ENCODE data around the gene CASQ1. TPM values are rescaled to one million over a fixed set of nuclear protein-coding genes. Genes with fewer than 3 reads are reported as not detected.

CASQ1 gene
- total and polyA plus RNA-seq, 2 of the 13 experiments (the other 11 are each of a cell fraction or from before 2014, with no cell fraction given), result 0.09 to 0.20 TPM

- WGBS (ENCODE audit: low lambda C conversion rate), result 47% methylated on average over 4 of the region's 4 CpGs
- TF ChIP-seq ZBTB8A (CRISPR knock-in tag; IDR thresholded peaks at IDR 0.05; ENCODE audit: borderline replicate concordance, low read depth), result no peak
- no peak for TF ChIP-seq ZNF282 (IDR thresholded peaks at IDR 0.05; ENCODE audit: partially characterized antibody)
- no peak for TF ChIP-seq YEATS4 (CRISPR knock-in tag; IDR thresholded peaks at IDR 0.05; ENCODE audit: borderline replicate concordance)
- no peak for TF ChIP-seq ZFP36L1 (CRISPR knock-in tag; IDR thresholded peaks at IDR 0.05)
- no peak for TF ChIP-seq NCOA2 (CRISPR knock-in tag; IDR thresholded peaks at IDR 0.05)
- TF ChIP-seq ZNF770 (CRISPR knock-in tag; IDR thresholded peaks at IDR 0.05), result no peak
- no peak for TF ChIP-seq RFX5 (IDR thresholded peaks at IDR 0.05; ENCODE audit: low read depth, low read length)
- TF ChIP-seq ZNF264 (CRISPR knock-in tag; IDR thresholded peaks at IDR 0.05), result no peak
- TF ChIP-seq SMAD9 (CRISPR knock-in tag; IDR thresholded peaks at IDR 0.05), result no peak
- TF ChIP-seq CBX1 (IDR thresholded peaks at IDR 0.05; ENCODE audit: low read depth), result no peak
- no peak for TF ChIP-seq DPF2 (CRISPR knock-in tag; IDR thresholded peaks at IDR 0.05; ENCODE audit: borderline replicate concordance, low read depth)
- no peak for TF ChIP-seq FOXP1 (IDR thresholded peaks at IDR 0.05)
- TF ChIP-seq FOXP1 (CRISPR knock-in tag; IDR thresholded peaks at IDR 0.05), result no peak
- no peak for TF ChIP-seq ZNF7 (CRISPR knock-in tag; IDR thresholded peaks at IDR 0.05)
- no peak for TF ChIP-seq PRDM4 (CRISPR knock-in tag; IDR thresholded peaks at IDR 0.05; ENCODE audit: borderline replicate concordance)
- TF ChIP-seq ZNF766 (CRISPR knock-in tag; IDR thresholded peaks at IDR 0.05; ENCODE audit: borderline replicate concordance), result no peak
- no peak for TF ChIP-seq ZFP41 (CRISPR knock-in tag; IDR thresholded peaks at IDR 0.05; ENCODE audit: borderline replicate concordance)
- no peak for TF ChIP-seq REST (IDR thresholded peaks at IDR 0.05; ENCODE audit: borderline replicate concordance in 1 of 2, low read depth in 1 of 2, low read length in 2 of 2)
- no peak for TF ChIP-seq NR2C2 (CRISPR knock-in tag; IDR thresholded peaks at IDR 0.05; ENCODE audit: borderline replicate concordance)
- TF ChIP-seq ZNF569 (CRISPR knock-in tag; IDR thresholded peaks at IDR 0.05; ENCODE audit: borderline replicate concordance), result no peak
- Histone ChIP-seq H4K20me1 (ENCODE audit: insufficient read depth, low read length) (no peaks in the 10 kb centered on the region), H3K9me3 (ENCODE audit: low read length) (no peaks in the 10 kb centered on the region), H3K4me1 (ENCODE audit: insufficient read depth, low read length) (peaks cover 11% of the 10 kb centered on the region), H3K4me2 (ENCODE audit: low read depth, low read length) (no peak overlapping the region), H3K27ac (ENCODE audit: extremely low read length, insufficient read depth, low read length) (no peak overlapping the region), H3K36me3 (replicated peaks in 1 of 2; ENCODE audit: control insufficient read depth in 1 of 2, insufficient read depth in 2 of 2, low read length in 2 of 2) (no peaks in the 10 kb centered on the region), H3K4me3 (replicated peaks in 1 of 3; ENCODE audit: insufficient read depth in 1 of 3, low read depth in 2 of 3, low read length in 3 of 3) (no peak overlapping the region), H3K27me3 (ENCODE audit: control insufficient read depth in 1 of 2, insufficient read depth in 2 of 2, low read length in 2 of 2) (peaks cover 1 to 11% of the 10 kb centered on the region in 2 experiments; a peak in 2 of 5 replicates), H3K79me2 (ENCODE audit: insufficient read depth, low read length) (peaks cover 2% of the 10 kb centered on the region), H3K9ac (ENCODE audit: insufficient read depth, low read depth, low read length) (no peak overlapping the region), H2AFZ (ENCODE audit: low read length) (no peak overlapping the region)
- no TSS peak for BruUV-seq (replicated peaks)
- in situ Hi-C loops (cut with HindIII; ENCODE audit: extremely low pct_ligation_motif_present, low pct_unique_long_range_greater_than_20kb), result no loop called here
- intact Hi-C loops (cut with micrococcal nuclease; ENCODE audit: unreplicated experiment), result no loop called here
- FAIRE-seq, result no peak
- ChIA-PET CTCF (ENCODE audit: low intra/inter-chr PET ratio, low total read pairs) (no interaction called here), POLR2A (no interaction called here)
- no peak for DNase-seq (ENCODE audit: low spot score)
- no peak for ATAC-seq
Measured at GRCh38 chr1:160200786-160201185, 10.4 kb downstream of the CASQ1 start.

All from HepG2 (cell line).